Neural cell (in vitro differentiated cells): ENCODE data around the gene RAPGEF5. TPM values are rescaled to one million over a fixed set of nuclear protein-coding genes. Genes with fewer than 3 reads are reported as not detected.

ENCODE experiments used
- H2AFZ ChIP-seq: fragments of 200-600, 300-800 bp; sonication (generic), shearing (Covaris generic); 2 replicates; pipeline ENCODE4 v1.6.0; 2014; ENCODE audit warnings: low read depth, mild to moderate bottlenecking, antibody characterized with exemption, low read length, moderate library complexity
- H3F3A ChIP-seq: fragments of 200-600 bp; shearing (Covaris generic); 2 replicates; pipeline ENCODE4 v1.6.1; 2016; ENCODE audit warnings: mild to moderate bottlenecking, moderate library complexity, mixed read lengths, antibody characterized with exemption, low read length; ENCODE audit not compliant: insufficient read depth, poor library complexity, severe bottlenecking
- H3K27ac ChIP-seq: fragments of 200-600, 300-800 bp; sonication (generic), shearing (Covaris generic); 2 replicates; pipeline ENCODE4 v1.5.1; 2014; ENCODE audit warnings: mild to moderate bottlenecking, low read length, moderate library complexity
- H3K27me3 ChIP-seq: fragments of 300-800, 200-600 bp; sonication (generic), shearing (Covaris generic); 2 replicates; pipeline ENCODE4 v1.6.0; 2014; ENCODE audit warnings: mild to moderate bottlenecking, low read depth, low read length, moderate library complexity; ENCODE audit not compliant: insufficient read depth
- H3K36me3 ChIP-seq: fragments of 300-800, 200-600 bp; sonication (generic), shearing (Covaris generic); 2 replicates; pipeline ENCODE4 v1.5.1; 2014; ENCODE audit warnings: mild to moderate bottlenecking, antibody characterized with exemption, low read length, moderate library complexity; ENCODE audit not compliant: insufficient read depth
- H3K4me2 ChIP-seq: fragments of 300-800, 200-600 bp; sonication (generic), shearing (Covaris generic); 2 replicates; pipeline ENCODE4 v1.6.0; 2014; ENCODE audit warnings: mild to moderate bottlenecking, low read length
- H3K4me3 ChIP-seq: fragments of 300-800, 200-600 bp; sonication (generic), shearing (Covaris generic); 2 replicates; pipeline ENCODE4 v1.5.1; 2014; ENCODE audit warnings: mild to moderate bottlenecking, low read length, moderate library complexity
- H3K79me2 ChIP-seq: fragments of 200-600 bp; shearing (Covaris generic); replicated peaks from 2 replicates; pipeline ENCODE4 v1.6.0; 2014; ENCODE audit warnings: mild to moderate bottlenecking, low read length, moderate library complexity; ENCODE audit not compliant: insufficient read depth
- H3K9ac ChIP-seq: fragments of 300-800, 200-600 bp; sonication (generic), shearing (Covaris generic); 2 replicates; pipeline ENCODE4 v1.6.1; 2016; ENCODE audit warnings: mild to moderate bottlenecking, low read length, mixed read lengths
- H3K9me2 ChIP-seq: fragments of 200-600 bp; shearing (Covaris generic); 2 replicates; pipeline ENCODE4 v1.6.1; 2016; ENCODE audit warnings: mild to moderate bottlenecking, low read length, mixed read lengths; ENCODE audit not compliant: insufficient read depth
- H3K9me3 ChIP-seq: fragments of 200-600, 300-800 bp; sonication (generic), shearing (Covaris generic); 2 replicates; pipeline ENCODE4 v1.6.1; 2016; ENCODE audit warnings: mild to moderate bottlenecking, mixed run types, low read length, moderate library complexity, mixed read lengths
- H4K20me1 ChIP-seq: fragments of 200-600 bp; shearing (Covaris generic); 2 replicates; pipeline ENCODE4 v1.6.1; 2016; ENCODE audit warnings: mild to moderate bottlenecking, mixed run types; ENCODE audit not compliant: insufficient read depth
- EP300 ChIP-seq: fragments of 450-650 bp; conservative IDR thresholded peaks from 2 replicates; pipeline ENCODE4 v1.6.1; 2014; ENCODE audit warnings: antibody characterized with exemption, mild to moderate bottlenecking, moderate library complexity; ENCODE audit not compliant: poor library complexity, severe bottlenecking
- EZH2 ChIP-seq: fragments of 200-600, 300-800 bp; shearing (Covaris generic), sonication (generic); IDR thresholded peaks from 2 replicates; pipeline ENCODE4 v1.6.1; 2014; ENCODE audit warnings: antibody characterized with exemption, low read length, borderline replicate concordance, mild to moderate bottlenecking; ENCODE audit not compliant: insufficient read depth, poor library complexity, severe bottlenecking
- MXI1 ChIP-seq: fragments of 450-650 bp; conservative IDR thresholded peaks from 2 replicates; pipeline ENCODE4 v1.6.1; 2014; ENCODE audit warnings: antibody characterized with exemption, mild to moderate bottlenecking; ENCODE audit not compliant: poor library complexity, severe bottlenecking
- POLR2AphosphoS5 ChIP-seq: IDR thresholded peaks from 2 replicates; pipeline ENCODE4 v1.6.1; 2012
- RAD21 ChIP-seq: fragments of 450-650 bp; conservative IDR thresholded peaks from 2 replicates; pipeline ENCODE4 v1.6.1; 2014; ENCODE audit warnings: antibody characterized with exemption, mild to moderate bottlenecking, moderate library complexity
- SMC3 ChIP-seq: fragments of 450-650 bp; conservative IDR thresholded peaks from 2 replicates; pipeline ENCODE4 v1.6.1; 2014; ENCODE audit warnings: antibody characterized with exemption, mild to moderate bottlenecking, moderate library complexity; ENCODE audit not compliant: poor library complexity
- TAF1 ChIP-seq: IDR thresholded peaks from 2 replicates; pipeline ENCODE4 v1.6.1; 2012; ENCODE audit warnings: low read depth
- polyA plus RNA-seq: library from polyadenylated mRNA; depleted of rRNA; stranded (reverse); fragments of >200 nt; gene quantifications from 2 replicates; pipeline ENCODE4 v1.2.3, GENCODE V29; 2014
- TF ChIP-seq, protein P1 (sequence below): fragments of 450-650 bp; IDR thresholded peaks from 2 replicates; pipeline ENCODE4 v1.5.1; 2014; ENCODE audit warnings: antibody characterized with exemption, mild to moderate bottlenecking, moderate library complexity; ENCODE audit not compliant: poor library complexity, severe bottlenecking
- TF ChIP-seq, protein P2 (sequence below): IDR thresholded peaks from 2 replicates; pipeline ENCODE4 v1.6.1; 2012; ENCODE audit warnings: borderline replicate concordance

The RAPGEF5 gene
- polyA plus RNA-seq, 1 donor from 2014 or later = 48.0 TPM

DNA sequence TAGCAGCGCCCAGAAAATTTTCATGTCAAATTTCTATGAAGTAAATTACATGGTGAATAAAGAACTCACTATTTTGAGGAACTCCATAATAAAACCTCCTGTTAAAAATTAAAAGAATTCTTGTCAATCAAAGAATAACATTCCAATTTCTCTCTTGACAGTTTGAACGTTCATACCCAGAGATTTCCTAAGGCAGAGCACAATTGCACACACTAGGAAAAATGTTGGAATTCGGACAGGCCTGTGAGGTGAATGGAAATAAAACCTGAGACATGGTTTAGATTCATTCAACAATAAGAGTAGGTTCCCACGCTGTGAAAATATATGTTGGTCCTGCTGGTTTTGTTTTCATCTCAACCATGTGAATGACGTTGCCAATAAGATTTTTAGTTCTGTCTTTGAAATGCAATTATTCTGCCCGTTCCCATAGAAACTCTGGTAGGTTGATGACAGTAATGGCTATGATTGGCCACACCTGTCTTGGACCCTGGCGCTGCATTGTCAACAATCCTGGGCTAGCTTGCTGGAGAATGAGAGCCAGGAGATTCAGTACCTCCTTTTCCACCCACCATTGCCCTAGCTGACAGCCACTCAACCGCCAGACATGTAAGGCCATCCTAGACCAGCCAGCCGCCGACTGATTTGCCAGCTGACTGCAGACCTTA is 43.3 kb upstream of the RAPGEF5 start:
- no peaks in the 10 kb centered on the region for H3K9me3 ChIP-seq
- H3K9ac ChIP-seq = no peak overlapping the region
- H3K4me2 ChIP-seq = no peak overlapping the region
- H3F3A ChIP-seq = no peaks in the 10 kb centered on the region
- H3K36me3 ChIP-seq = no peaks in the 10 kb centered on the region
- TF ChIP-seq RAD21 (no peak), MXI1 (no peak), POLR2AphosphoS5 (peak; percentile 31), EZH2 (no peak), EP300 (peak; percentile 59), TAF1 (no peak), SMC3 (no peak)
- TF ChIP-seq, protein P1, sequence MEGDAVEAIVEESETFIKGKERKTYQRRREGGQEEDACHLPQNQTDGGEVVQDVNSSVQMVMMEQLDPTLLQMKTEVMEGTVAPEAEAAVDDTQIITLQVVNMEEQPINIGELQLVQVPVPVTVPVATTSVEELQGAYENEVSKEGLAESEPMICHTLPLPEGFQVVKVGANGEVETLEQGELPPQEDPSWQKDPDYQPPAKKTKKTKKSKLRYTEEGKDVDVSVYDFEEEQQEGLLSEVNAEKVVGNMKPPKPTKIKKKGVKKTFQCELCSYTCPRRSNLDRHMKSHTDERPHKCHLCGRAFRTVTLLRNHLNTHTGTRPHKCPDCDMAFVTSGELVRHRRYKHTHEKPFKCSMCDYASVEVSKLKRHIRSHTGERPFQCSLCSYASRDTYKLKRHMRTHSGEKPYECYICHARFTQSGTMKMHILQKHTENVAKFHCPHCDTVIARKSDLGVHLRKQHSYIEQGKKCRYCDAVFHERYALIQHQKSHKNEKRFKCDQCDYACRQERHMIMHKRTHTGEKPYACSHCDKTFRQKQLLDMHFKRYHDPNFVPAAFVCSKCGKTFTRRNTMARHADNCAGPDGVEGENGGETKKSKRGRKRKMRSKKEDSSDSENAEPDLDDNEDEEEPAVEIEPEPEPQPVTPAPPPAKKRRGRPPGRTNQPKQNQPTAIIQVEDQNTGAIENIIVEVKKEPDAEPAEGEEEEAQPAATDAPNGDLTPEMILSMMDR = no peak
- TF ChIP-seq, protein P2, sequence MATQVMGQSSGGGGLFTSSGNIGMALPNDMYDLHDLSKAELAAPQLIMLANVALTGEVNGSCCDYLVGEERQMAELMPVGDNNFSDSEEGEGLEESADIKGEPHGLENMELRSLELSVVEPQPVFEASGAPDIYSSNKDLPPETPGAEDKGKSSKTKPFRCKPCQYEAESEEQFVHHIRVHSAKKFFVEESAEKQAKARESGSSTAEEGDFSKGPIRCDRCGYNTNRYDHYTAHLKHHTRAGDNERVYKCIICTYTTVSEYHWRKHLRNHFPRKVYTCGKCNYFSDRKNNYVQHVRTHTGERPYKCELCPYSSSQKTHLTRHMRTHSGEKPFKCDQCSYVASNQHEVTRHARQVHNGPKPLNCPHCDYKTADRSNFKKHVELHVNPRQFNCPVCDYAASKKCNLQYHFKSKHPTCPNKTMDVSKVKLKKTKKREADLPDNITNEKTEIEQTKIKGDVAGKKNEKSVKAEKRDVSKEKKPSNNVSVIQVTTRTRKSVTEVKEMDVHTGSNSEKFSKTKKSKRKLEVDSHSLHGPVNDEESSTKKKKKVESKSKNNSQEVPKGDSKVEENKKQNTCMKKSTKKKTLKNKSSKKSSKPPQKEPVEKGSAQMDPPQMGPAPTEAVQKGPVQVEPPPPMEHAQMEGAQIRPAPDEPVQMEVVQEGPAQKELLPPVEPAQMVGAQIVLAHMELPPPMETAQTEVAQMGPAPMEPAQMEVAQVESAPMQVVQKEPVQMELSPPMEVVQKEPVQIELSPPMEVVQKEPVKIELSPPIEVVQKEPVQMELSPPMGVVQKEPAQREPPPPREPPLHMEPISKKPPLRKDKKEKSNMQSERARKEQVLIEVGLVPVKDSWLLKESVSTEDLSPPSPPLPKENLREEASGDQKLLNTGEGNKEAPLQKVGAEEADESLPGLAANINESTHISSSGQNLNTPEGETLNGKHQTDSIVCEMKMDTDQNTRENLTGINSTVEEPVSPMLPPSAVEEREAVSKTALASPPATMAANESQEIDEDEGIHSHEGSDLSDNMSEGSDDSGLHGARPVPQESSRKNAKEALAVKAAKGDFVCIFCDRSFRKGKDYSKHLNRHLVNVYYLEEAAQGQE = peak; percentile 92
- no peaks in the 10 kb centered on the region for H3K79me2 ChIP-seq
- H2AFZ ChIP-seq = no peak overlapping the region
- peak overlapping the region; percentile 6 for H3K27ac ChIP-seq
- H3K4me3 ChIP-seq = no peak overlapping the region
- H4K20me1 ChIP-seq = no peaks in the 10 kb centered on the region
- H3K9me2 ChIP-seq = no peaks in the 10 kb centered on the region
- no peaks in the 10 kb centered on the region for H3K27me3 ChIP-seq

GRCh38 chr7:22399546-22399945 is 42.6 kb upstream of the RAPGEF5 start:
- no peaks in the 10 kb centered on the region for H3K79me2 ChIP-seq
- H3K27me3 ChIP-seq = no peaks in the 10 kb centered on the region
- no peak for TF ChIP-seq POLR2AphosphoS5
- no peak for TF ChIP-seq SMC3
- no peak for TF ChIP-seq EZH2
- no peak for TF ChIP-seq RAD21
- TF ChIP-seq, protein P2 = no peak
- no peak for TF ChIP-seq TAF1
- TF ChIP-seq MXI1 = no peak
- TF ChIP-seq, protein P1 = no peak
- no peak for TF ChIP-seq EP300
- no peaks in the 10 kb centered on the region for H3K9me3 ChIP-seq
- no peak overlapping the region for H3K4me3 ChIP-seq
- H3F3A ChIP-seq = no peaks in the 10 kb centered on the region
- no peak overlapping the region for H3K9ac ChIP-seq
- H2AFZ ChIP-seq = no peak overlapping the region
- no peaks in the 10 kb centered on the region for H4K20me1 ChIP-seq
- no peaks in the 10 kb centered on the region for H3K36me3 ChIP-seq
- no peak overlapping the region for H3K4me2 ChIP-seq
- H3K27ac ChIP-seq = no peak overlapping the region
- H3K9me2 ChIP-seq = no peaks in the 10 kb centered on the region
